DOHH2 (cell line): ENCODE measurements around the gene COL5A1.

Experiments
- H3F3A ChIP-seq: fragments of 200-600 bp; sonication (generic), shearing (Covaris generic); 2 replicates; pipeline ENCODE4 v1.6.0; 2016; ENCODE audit warnings: antibody characterized with exemption, mild to moderate bottlenecking; ENCODE audit not compliant: control insufficient read depth, insufficient read depth
- H3K27ac ChIP-seq: fragments of 200-600 bp; sonication (generic); 2 replicates; pipeline ENCODE4 v1.5.1; 2014; ENCODE audit warnings: low read depth, mild to moderate bottlenecking, low read length, moderate library complexity
- H3K27me3 ChIP-seq: fragments of 200-600 bp; sonication (generic); 2 replicates; pipeline ENCODE4 v1.6.1; 2014; ENCODE audit warnings: mild to moderate bottlenecking, low read length, mixed read lengths; ENCODE audit not compliant: control insufficient read depth
- H3K36me3 ChIP-seq: fragments of 200-600 bp; sonication (generic); 2 replicates; pipeline ENCODE4 v1.6.1; 2014; ENCODE audit warnings: mild to moderate bottlenecking, low read length, moderate library complexity, mixed read lengths; ENCODE audit not compliant: control insufficient read depth
- H3K4me1 ChIP-seq: fragments of 200-600 bp; sonication (generic); 2 replicates; pipeline ENCODE4 v1.6.1; 2014; ENCODE audit warnings: mild to moderate bottlenecking, low read length, mixed read lengths; ENCODE audit not compliant: control insufficient read depth
- H3K4me2 ChIP-seq: fragments of 200-600 bp; sonication (generic); 2 replicates; pipeline ENCODE4 v1.6.0; 2014; ENCODE audit warnings: mild to moderate bottlenecking, low read length, moderate library complexity
- H3K4me3 ChIP-seq: fragments of 200-600 bp; sonication (generic); 2 replicates; pipeline ENCODE4 v1.5.1; 2014; ENCODE audit warnings: mild to moderate bottlenecking, low read length, mixed read lengths
- H3K79me2 ChIP-seq: fragments of 200-600 bp; sonication (generic); 2 replicates; pipeline ENCODE4 v1.6.1; 2014; ENCODE audit warnings: mild to moderate bottlenecking, low read length, mixed read lengths; ENCODE audit not compliant: control insufficient read depth
- H3K9me2 ChIP-seq: fragments of 200-600 bp; sonication (generic); replicated peaks from 2 replicates; pipeline ENCODE4 v1.6.1; 2014; ENCODE audit warnings: mild to moderate bottlenecking, low read length, mixed read lengths; ENCODE audit not compliant: control insufficient read depth
- H3K9me3 ChIP-seq: fragments of 200-600 bp; sonication (generic); 2 replicates; pipeline ENCODE4 v1.6.1; 2014; ENCODE audit warnings: antibody characterized with exemption, low read length, mixed read lengths; ENCODE audit not compliant: control insufficient read depth, insufficient read depth
- H4K20me1 ChIP-seq: fragments of 200-600 bp; sonication (generic); 2 replicates; pipeline ENCODE4 v1.6.0; 2014; ENCODE audit warnings: low read depth, mild to moderate bottlenecking, antibody characterized with exemption, low read length, moderate library complexity; ENCODE audit not compliant: control insufficient read depth, insufficient read depth
- EZH2phosphoT487 ChIP-seq: fragments of 200-600 bp; sonication (generic); IDR thresholded peaks from 2 replicates; pipeline ENCODE4 v1.6.1; 2017; ENCODE audit warnings: borderline replicate concordance, mild to moderate bottlenecking, antibody characterized with exemption, low read length, moderate library complexity, mixed read lengths
- TF ChIP-seq, protein P1 (sequence below): fragments of 200-600 bp; sonication (generic); IDR thresholded peaks from one replicate; pipeline ENCODE4 v1.5.1; 2014; ENCODE audit warnings: antibody characterized with exemption, mild to moderate bottlenecking, low read depth, low read length; ENCODE audit not compliant: poor library complexity, severe bottlenecking

The COL5A1 gene

DNA sequence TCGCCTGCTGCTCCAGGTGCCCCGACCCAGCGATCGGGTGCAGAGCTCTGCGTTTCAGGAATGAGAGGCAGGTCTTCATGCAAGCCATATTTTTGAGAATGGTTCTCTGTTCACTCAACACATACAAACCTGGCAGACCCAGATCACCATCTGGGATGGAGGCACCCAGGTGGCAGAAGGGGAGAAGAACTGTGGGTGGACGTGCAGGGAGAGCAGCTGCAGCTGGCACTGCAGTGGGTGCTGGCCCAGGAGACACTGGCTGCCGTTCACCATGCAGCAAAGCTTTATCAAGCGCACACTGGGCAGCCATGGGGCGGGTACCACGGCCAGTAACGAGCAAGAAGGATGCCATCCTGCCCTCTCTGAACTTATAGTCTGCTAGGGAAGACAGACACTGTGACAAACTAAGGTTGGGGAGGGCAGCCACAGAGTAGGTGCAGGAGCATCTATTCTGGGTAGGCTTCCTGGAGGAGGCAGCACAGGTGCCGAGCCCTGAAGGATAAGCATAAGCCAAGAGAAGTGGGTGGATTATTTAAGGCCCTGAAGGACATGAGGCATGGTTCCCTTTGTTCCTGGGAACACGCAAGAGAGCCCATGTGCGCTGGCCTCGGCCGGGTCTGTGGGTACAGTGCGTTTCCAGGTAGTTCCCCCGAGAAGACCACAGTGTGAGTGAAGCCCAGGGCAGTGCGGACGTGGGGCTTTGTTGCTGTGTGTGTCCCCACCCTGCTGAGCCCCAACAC is 192.8 kb downstream of the COL5A1 start:
- no peaks in the 10 kb centered on the region for H3F3A ChIP-seq
- TF ChIP-seq, protein P1, sequence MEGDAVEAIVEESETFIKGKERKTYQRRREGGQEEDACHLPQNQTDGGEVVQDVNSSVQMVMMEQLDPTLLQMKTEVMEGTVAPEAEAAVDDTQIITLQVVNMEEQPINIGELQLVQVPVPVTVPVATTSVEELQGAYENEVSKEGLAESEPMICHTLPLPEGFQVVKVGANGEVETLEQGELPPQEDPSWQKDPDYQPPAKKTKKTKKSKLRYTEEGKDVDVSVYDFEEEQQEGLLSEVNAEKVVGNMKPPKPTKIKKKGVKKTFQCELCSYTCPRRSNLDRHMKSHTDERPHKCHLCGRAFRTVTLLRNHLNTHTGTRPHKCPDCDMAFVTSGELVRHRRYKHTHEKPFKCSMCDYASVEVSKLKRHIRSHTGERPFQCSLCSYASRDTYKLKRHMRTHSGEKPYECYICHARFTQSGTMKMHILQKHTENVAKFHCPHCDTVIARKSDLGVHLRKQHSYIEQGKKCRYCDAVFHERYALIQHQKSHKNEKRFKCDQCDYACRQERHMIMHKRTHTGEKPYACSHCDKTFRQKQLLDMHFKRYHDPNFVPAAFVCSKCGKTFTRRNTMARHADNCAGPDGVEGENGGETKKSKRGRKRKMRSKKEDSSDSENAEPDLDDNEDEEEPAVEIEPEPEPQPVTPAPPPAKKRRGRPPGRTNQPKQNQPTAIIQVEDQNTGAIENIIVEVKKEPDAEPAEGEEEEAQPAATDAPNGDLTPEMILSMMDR: no peak
- no peak for TF ChIP-seq EZH2phosphoT487
- no peak overlapping the region for H3K4me3 ChIP-seq
- H3K4me2 ChIP-seq: no peak overlapping the region
- H4K20me1 ChIP-seq: no peaks in the 10 kb centered on the region
- no peaks in the 10 kb centered on the region for H3K36me3 ChIP-seq
- H3K27me3 ChIP-seq: no peaks in the 10 kb centered on the region
- no peaks in the 10 kb centered on the region for H3K79me2 ChIP-seq
- H3K27ac ChIP-seq: no peak overlapping the region
- no peaks in the 10 kb centered on the region for H3K9me3 ChIP-seq
- no peaks in the 10 kb centered on the region for H3K4me1 ChIP-seq
- H3K9me2 ChIP-seq: no peaks in the 10 kb centered on the region

GRCh38 chr9:134834957-134835419 is 193.4 kb downstream of the COL5A1 start:
- H3K27ac ChIP-seq: no peak overlapping the region
- no peak overlapping the region for H3K4me3 ChIP-seq
- no peaks in the 10 kb centered on the region for H3F3A ChIP-seq
- H3K27me3 ChIP-seq: no peaks in the 10 kb centered on the region
- H3K36me3 ChIP-seq: no peaks in the 10 kb centered on the region
- no peaks in the 10 kb centered on the region for H3K4me1 ChIP-seq
- no peaks in the 10 kb centered on the region for H3K9me2 ChIP-seq
- no peaks in the 10 kb centered on the region for H3K9me3 ChIP-seq
- no peaks in the 10 kb centered on the region for H3K79me2 ChIP-seq
- no peak overlapping the region for H3K4me2 ChIP-seq
- no peaks in the 10 kb centered on the region for H4K20me1 ChIP-seq
- TF ChIP-seq, protein P1: no peak
- TF ChIP-seq EZH2phosphoT487: no peak

DNA sequence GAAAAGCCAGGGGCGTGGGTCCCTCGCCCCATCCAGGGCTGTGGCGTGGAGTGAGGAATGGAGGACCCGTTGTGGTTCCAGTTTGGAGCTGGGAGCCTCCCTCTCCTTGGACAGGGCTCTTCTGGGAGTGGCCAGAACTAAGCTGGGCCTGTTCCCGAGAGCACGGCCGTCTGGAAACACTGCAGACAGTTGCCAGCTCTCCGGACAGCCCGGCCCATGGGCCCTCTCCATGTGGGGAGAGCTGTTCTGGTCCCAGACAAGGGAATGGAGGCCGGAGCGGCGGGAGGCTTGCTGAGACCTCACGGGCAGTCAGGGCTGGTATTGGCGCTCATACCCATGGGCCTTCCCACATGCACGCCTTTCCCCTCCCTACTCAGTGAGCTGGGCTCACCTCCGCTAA is 193.8 kb downstream of the COL5A1 start:
- TF ChIP-seq, protein P1: no peak
- TF ChIP-seq EZH2phosphoT487: no peak
- Histone ChIP-seq H3K4me3 (no peak overlapping the region), H3F3A (no peaks in the 10 kb centered on the region)

More for the DNA sequence above, 193.8 kb downstream of the COL5A1 start:
- H3K4me2 ChIP-seq: no peak overlapping the region
- H3K27ac ChIP-seq: no peak overlapping the region
- no peaks in the 10 kb centered on the region for H3K79me2 ChIP-seq
- no peaks in the 10 kb centered on the region for H3K36me3 ChIP-seq
- no peaks in the 10 kb centered on the region for H3K4me1 ChIP-seq
- no peaks in the 10 kb centered on the region for H3K9me2 ChIP-seq
- no peaks in the 10 kb centered on the region for H3K9me3 ChIP-seq
- no peaks in the 10 kb centered on the region for H4K20me1 ChIP-seq
- H3K27me3 ChIP-seq: no peaks in the 10 kb centered on the region
